HG03060 (cell line): ENCODE results near the gene NAV2.

Experiments used
- ATAC-seq: cut with Tn5 transposase; IDR thresholded peaks from one replicate; pipeline ENCODE4 v1.9.1; 2021; ENCODE audit warnings: low read depth, moderate number of reproducible peaks; ENCODE audit not compliant: unreplicated experiment

NAV2 gene

GRCh38 chr11:19800162-19800561, 87.5 kb downstream of the NAV2 start:
- ATAC-seq: no peak

- ATAC-seq: no peak
Measured at GRCh38 chr11:19800714-19801519, 88.3 kb downstream of the NAV2 start.

GRCh38 chr11:19802773-19803293, 90.2 kb downstream of the NAV2 start:
- no peak for ATAC-seq

GRCh38 chr11:19803506-19803998, 90.9 kb downstream of the NAV2 start:
- no peak for ATAC-seq

GRCh38 chr11:19805376-19805775, 92.7 kb downstream of the NAV2 start:
- no peak for ATAC-seq

- ATAC-seq: no peak
Measured at GRCh38 chr11:19805827-19806226, 93.2 kb downstream of the NAV2 start.

GRCh38 chr11:19806251-19806650, 93.6 kb downstream of the NAV2 start:
- ATAC-seq: no peak

GRCh38 chr11:19808076-19808911, 95.7 kb downstream of the NAV2 start:
- ATAC-seq: no peak

- no peak for ATAC-seq
Measured at GRCh38 chr11:19810852-19811251, 98.2 kb downstream of the NAV2 start.

GRCh38 chr11:19811380-19811779, 98.7 kb downstream of the NAV2 start:
- no peak for ATAC-seq

GRCh38 chr11:19812096-19812495, 99.5 kb downstream of the NAV2 start:
- no peak for ATAC-seq

GRCh38 chr11:19812710-19813109, 100.1 kb downstream of the NAV2 start:
- ATAC-seq: no peak

- no peak for ATAC-seq
Measured at GRCh38 chr11:19813158-19813879, 100.7 kb downstream of the NAV2 start.

- ATAC-seq: no peak
Measured at GRCh38 chr11:19814421-19814820, 101.8 kb downstream of the NAV2 start.

GRCh38 chr11:19816040-19816439, 103.4 kb downstream of the NAV2 start:
- no peak for ATAC-seq

- ATAC-seq: no peak
Measured at GRCh38 chr11:19816817-19817216, 104.2 kb downstream of the NAV2 start.

GRCh38 chr11:19817265-19817851, 104.7 kb downstream of the NAV2 start:
- no peak for ATAC-seq

GRCh38 chr11:19817870-19818269, 105.2 kb downstream of the NAV2 start:
- ATAC-seq: no peak

- ATAC-seq: no peak
Measured at GRCh38 chr11:19818619-19819018, 106.0 kb downstream of the NAV2 start.

- ATAC-seq: no peak
Measured at GRCh38 chr11:19819148-19819547, 106.5 kb downstream of the NAV2 start.
